ENCODE measurements around the gene BIRC6. TPM values are rescaled to one million over a fixed set of nuclear protein-coding genes. Genes with fewer than 3 reads are reported as not detected.

BIRC6 gene
- total RNA-seq, 1 experiment from 2014 or later = 63.1 TPM

DNA sequence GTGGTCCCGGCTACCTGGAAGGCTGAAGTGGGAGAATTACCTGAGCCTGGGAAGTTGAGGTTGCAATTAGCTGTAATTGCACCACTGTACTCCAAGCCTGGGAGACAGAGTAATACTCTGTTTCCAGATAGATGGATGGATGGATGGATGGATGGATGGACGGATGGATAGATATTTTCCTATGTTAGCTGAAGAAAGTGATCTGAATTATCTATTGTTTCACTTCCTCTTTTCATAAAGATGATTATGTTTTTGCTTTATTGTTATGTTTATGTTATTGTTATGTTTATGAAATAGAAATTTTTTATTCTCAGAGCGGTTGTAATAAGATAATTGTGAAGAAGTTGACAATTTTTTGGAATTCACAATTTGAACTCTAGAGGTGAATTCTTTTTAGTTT, 237.8 kb downstream of the BIRC6 start (continued):
- TF ChIP-seq MLX (CRISPR knock-in tag; IDR thresholded peaks at IDR 0.05) (no peak), EMX1 (CRISPR knock-in tag; IDR thresholded peaks at IDR 0.05) (no peak), ZNF121 (CRISPR knock-in tag; IDR thresholded peaks at IDR 0.05) (no peak), ETV6 (CRISPR knock-in tag; IDR thresholded peaks at IDR 0.05) (no peak), ZNF317 (CRISPR knock-in tag; IDR thresholded peaks at IDR 0.05; ENCODE audit: borderline replicate concordance, low read depth) (no peak), ZNF232 (CRISPR knock-in tag; IDR thresholded peaks at IDR 0.05) (no peak)

DNA sequence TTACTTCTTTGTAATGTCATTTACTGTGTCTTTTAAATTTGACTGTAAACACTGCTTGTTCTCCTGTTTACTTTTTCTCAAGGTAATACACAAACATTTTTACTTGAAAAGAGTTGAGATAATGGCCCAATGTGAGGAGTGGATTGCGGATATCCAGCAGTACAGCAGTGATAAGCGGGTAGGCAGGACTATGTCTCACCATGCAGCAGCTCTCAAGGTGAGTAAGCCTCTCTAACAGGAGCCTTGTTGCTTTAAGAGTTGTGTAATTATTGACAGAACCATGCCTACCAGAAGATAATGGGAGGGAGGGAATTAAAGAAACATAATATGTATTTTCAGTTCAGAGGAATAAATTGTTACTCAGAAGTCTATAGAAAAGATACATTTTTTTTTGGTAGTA, 254.5 kb downstream of the BIRC6 start:
- ChIA-PET POLR2A (no interaction called here), CTCF (no interaction called here)
- Mint-ChIP-seq H3K27ac (no peak overlapping the region), H3K9me3 (no peaks in the 10 kb centered on the region), H3K36me3 (peaks cover 25% of the 10 kb centered on the region), H3K4me3 (no peak overlapping the region), H3K4me1 (no peaks in the 10 kb centered on the region), H3K27me3 (ENCODE audit: low read depth) (no peaks in the 10 kb centered on the region)
- DNase-seq (ENCODE audit: low spot score) = no peak
- no peak for ATAC-seq
- TF ChIP-seq ZNF512 (CRISPR knock-in tag; IDR thresholded peaks at IDR 0.05; ENCODE audit: borderline replicate concordance) (no peak), ZNF219 (CRISPR knock-in tag; IDR thresholded peaks at IDR 0.05; ENCODE audit: borderline replicate concordance) (no peak), RORB (CRISPR knock-in tag; IDR thresholded peaks at IDR 0.05) (no peak), RELA (CRISPR knock-in tag; IDR thresholded peaks at IDR 0.05; ENCODE audit: borderline replicate concordance) (no peak), ESRRA (CRISPR knock-in tag; IDR thresholded peaks at IDR 0.05; ENCODE audit: borderline replicate concordance) (no peak), HMGA2 (CRISPR knock-in tag; IDR thresholded peaks at IDR 0.05) (no peak), CDX4 (CRISPR knock-in tag; IDR thresholded peaks at IDR 0.05; ENCODE audit: borderline replicate concordance) (no peak), ATF6 (CRISPR knock-in tag; IDR thresholded peaks at IDR 0.05) (no peak), ZNF671 (CRISPR knock-in tag; IDR thresholded peaks at IDR 0.05) (no peak)

GRCh38 chr2:32611771-32612170, 254.9 kb downstream of the BIRC6 start:
- H3K27ac Mint-ChIP-seq = no peak overlapping the region
- H3K36me3 Mint-ChIP-seq = peaks cover 25% of the 10 kb centered on the region
- DNase-seq (ENCODE audit: low spot score) = no peak
- ChIA-PET CTCF (no interaction called here), POLR2A (no interaction called here)
- no peak for TF ChIP-seq ZNF423 (CRISPR knock-in tag; IDR thresholded peaks at IDR 0.05)
- H3K4me3 Mint-ChIP-seq = no peak overlapping the region
- ATAC-seq = no peak
- no peaks in the 10 kb centered on the region for H3K9me3 Mint-ChIP-seq
- no peaks in the 10 kb centered on the region for H3K27me3 Mint-ChIP-seq (ENCODE audit: low read depth)
- no peaks in the 10 kb centered on the region for H3K4me1 Mint-ChIP-seq

- ATAC-seq (no peak), DNase-seq (ENCODE audit: low spot score) (no peak)
- Mint-ChIP-seq H3K9me3 (no peaks in the 10 kb centered on the region), H3K27me3 (ENCODE audit: low read depth) (no peaks in the 10 kb centered on the region), H3K27ac (no peak overlapping the region), H3K4me3 (no peak overlapping the region), H3K36me3 (peaks cover 20% of the 10 kb centered on the region), H3K4me1 (no peaks in the 10 kb centered on the region)
- TF ChIP-seq, protein P1, sequence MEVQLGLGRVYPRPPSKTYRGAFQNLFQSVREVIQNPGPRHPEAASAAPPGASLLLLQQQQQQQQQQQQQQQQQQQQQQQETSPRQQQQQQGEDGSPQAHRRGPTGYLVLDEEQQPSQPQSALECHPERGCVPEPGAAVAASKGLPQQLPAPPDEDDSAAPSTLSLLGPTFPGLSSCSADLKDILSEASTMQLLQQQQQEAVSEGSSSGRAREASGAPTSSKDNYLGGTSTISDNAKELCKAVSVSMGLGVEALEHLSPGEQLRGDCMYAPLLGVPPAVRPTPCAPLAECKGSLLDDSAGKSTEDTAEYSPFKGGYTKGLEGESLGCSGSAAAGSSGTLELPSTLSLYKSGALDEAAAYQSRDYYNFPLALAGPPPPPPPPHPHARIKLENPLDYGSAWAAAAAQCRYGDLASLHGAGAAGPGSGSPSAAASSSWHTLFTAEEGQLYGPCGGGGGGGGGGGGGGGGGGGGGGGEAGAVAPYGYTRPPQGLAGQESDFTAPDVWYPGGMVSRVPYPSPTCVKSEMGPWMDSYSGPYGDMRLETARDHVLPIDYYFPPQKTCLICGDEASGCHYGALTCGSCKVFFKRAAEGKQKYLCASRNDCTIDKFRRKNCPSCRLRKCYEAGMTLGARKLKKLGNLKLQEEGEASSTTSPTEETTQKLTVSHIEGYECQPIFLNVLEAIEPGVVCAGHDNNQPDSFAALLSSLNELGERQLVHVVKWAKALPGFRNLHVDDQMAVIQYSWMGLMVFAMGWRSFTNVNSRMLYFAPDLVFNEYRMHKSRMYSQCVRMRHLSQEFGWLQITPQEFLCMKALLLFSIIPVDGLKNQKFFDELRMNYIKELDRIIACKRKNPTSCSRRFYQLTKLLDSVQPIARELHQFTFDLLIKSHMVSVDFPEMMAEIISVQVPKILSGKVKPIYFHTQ (CRISPR knock-in tag; IDR thresholded peaks at IDR 0.05) = no peak
- TF ChIP-seq ZNF281 (CRISPR knock-in tag; IDR thresholded peaks at IDR 0.05) (no peak), ZNF263 (CRISPR knock-in tag; IDR thresholded peaks at IDR 0.05; ENCODE audit: low read depth) (no peak), OVOL2 (CRISPR knock-in tag; IDR thresholded peaks at IDR 0.05; ENCODE audit: borderline replicate concordance) (no peak), NFATC4 (CRISPR knock-in tag; IDR thresholded peaks at IDR 0.05) (no peak)
- ChIA-PET CTCF (no interaction called here), POLR2A (no interaction called here)
Measured at GRCh38 chr2:32614084-32614483, 257.3 kb downstream of the BIRC6 start.
